LNCAP (cell line): ENCODE results near the gene RBFOX2.

Experiments used
- CTCF ChIP-seq: fragments of 450-650 bp; IDR thresholded peaks from 2 replicates; pipeline ENCODE4 v1.5.1; 2017; ENCODE audit warnings: mild to moderate bottlenecking

Gene RBFOX2

GRCh38 chr22:36067235-36067558, 38.6 kb upstream of the RBFOX2 start:
- TF ChIP-seq CTCF: no peak

GRCh38 chr22:36065775-36066544, 37.3 kb upstream of the RBFOX2 start:
- peak; percentile 100 for TF ChIP-seq CTCF

GRCh38 chr22:36065462-36065774, 36.8 kb upstream of the RBFOX2 start:
- TF ChIP-seq CTCF: no peak

GRCh38 chr22:36064358-36064757, 35.7 kb upstream of the RBFOX2 start:
- no peak for TF ChIP-seq CTCF

GRCh38 chr22:36056980-36057379, 28.4 kb upstream of the RBFOX2 start:
- no peak for TF ChIP-seq CTCF

GRCh38 chr22:36055376-36056295, 27.0 kb upstream of the RBFOX2 start:
- no peak for TF ChIP-seq CTCF

GRCh38 chr22:36053242-36054147, 24.9 kb upstream of the RBFOX2 start:
- no peak for TF ChIP-seq CTCF
